SK-N-SH treated with all-trans-retinoic acid at 6 μM for 48 hours (cell line): Measurements from ENCODE around the gene R3HDM2.

Source experiments
- ATAC-seq: fragments of 200-7000 bp; cut with Tn5 transposase; 3 replicates; pipeline ENCODE4 v1.9.1; 2020; ENCODE audit warnings: mild to moderate bottlenecking, moderate library complexity
- CSDC2 ChIP-seq: fragments of 250-450 bp; sonication (Bioruptor Pico); IDR thresholded peaks from 2 replicates; pipeline ENCODE4 v1.5.0; 2020; ENCODE audit warnings: mild to moderate bottlenecking, moderate library complexity
- GLIS3 ChIP-seq: fragments of 250-450 bp; sonication (Bioruptor Pico); IDR thresholded peaks from 2 replicates; pipeline ENCODE4 v1.5.0; 2020; ENCODE audit warnings: mild to moderate bottlenecking, moderate library complexity
- ISL1 ChIP-seq: fragments of 250-450 bp; sonication (Bioruptor Pico); IDR thresholded peaks from 2 replicates; pipeline ENCODE4 v2.1.2; 2022; ENCODE audit warnings: mild to moderate bottlenecking, moderate library complexity
- OSR1 ChIP-seq: fragments of 250-450 bp; sonication (Bioruptor Pico); IDR thresholded peaks from 2 replicates; pipeline ENCODE4 v1.8.0; 2022; ENCODE audit warnings: moderate library complexity, mild to moderate bottlenecking, inconsistent platforms
- PPARA ChIP-seq: fragments of 250-450 bp; sonication (Bioruptor Pico); IDR thresholded peaks from 2 replicates; pipeline ENCODE4 v1.5.0; 2020; ENCODE audit warnings: mild to moderate bottlenecking, borderline replicate concordance
- TOX ChIP-seq: fragments of 250-450 bp; sonication (Bioruptor Pico); IDR thresholded peaks from 2 replicates; pipeline ENCODE4 v1.8.0; 2021; ENCODE audit warnings: mild to moderate bottlenecking, moderate library complexity, borderline replicate concordance
- ZC3H10 ChIP-seq: fragments of 250-450 bp; sonication (Bioruptor Pico); IDR thresholded peaks from 2 replicates; pipeline ENCODE4 v1.5.1; 2021; ENCODE audit warnings: mild to moderate bottlenecking, moderate library complexity
- ZFP3 ChIP-seq: fragments of 250-450 bp; sonication (Bioruptor Pico); IDR thresholded peaks from 2 replicates; pipeline ENCODE4 v1.5.0; 2020; ENCODE audit warnings: mild to moderate bottlenecking, moderate library complexity
- ZFP30 ChIP-seq: fragments of 450-650 bp; formaldehyde crosslinking; IDR thresholded peaks from 2 replicates; pipeline ENCODE4 v1.5.0; 2022; ENCODE audit warnings: mild to moderate bottlenecking, moderate library complexity
- ZNF565 ChIP-seq: fragments of 450-650 bp; formaldehyde crosslinking; conservative IDR thresholded peaks from 2 replicates; pipeline ENCODE4 v1.5.0; 2020; ENCODE audit warnings: low read depth, mild to moderate bottlenecking, moderate library complexity
- TF ChIP-seq, protein P1 (sequence below): fragments of 250-450 bp; sonication (Bioruptor Pico); IDR thresholded peaks from 2 replicates; pipeline ENCODE4 v1.5.1; 2020; ENCODE audit warnings: low read depth, mild to moderate bottlenecking, moderate library complexity
- TF ChIP-seq, protein P2 (sequence below): fragments of 250-450 bp; sonication (Bioruptor Pico); IDR thresholded peaks from 2 replicates; pipeline ENCODE4 v1.5.1; 2021; ENCODE audit warnings: mild to moderate bottlenecking, moderate library complexity
- TF ChIP-seq, protein P3 (sequence below): fragments of 250-450 bp; sonication (Bioruptor Pico); IDR thresholded peaks from 2 replicates; pipeline ENCODE4 v1.5.0; 2020; ENCODE audit warnings: mild to moderate bottlenecking, moderate library complexity
- TF ChIP-seq, protein P4 (sequence below): fragments of 250-450 bp; sonication (Bioruptor Pico); IDR thresholded peaks from 2 replicates; pipeline ENCODE4 v1.8.0; 2021; ENCODE audit warnings: low read depth, mild to moderate bottlenecking, moderate library complexity, borderline replicate concordance

R3HDM2 gene

DNA sequence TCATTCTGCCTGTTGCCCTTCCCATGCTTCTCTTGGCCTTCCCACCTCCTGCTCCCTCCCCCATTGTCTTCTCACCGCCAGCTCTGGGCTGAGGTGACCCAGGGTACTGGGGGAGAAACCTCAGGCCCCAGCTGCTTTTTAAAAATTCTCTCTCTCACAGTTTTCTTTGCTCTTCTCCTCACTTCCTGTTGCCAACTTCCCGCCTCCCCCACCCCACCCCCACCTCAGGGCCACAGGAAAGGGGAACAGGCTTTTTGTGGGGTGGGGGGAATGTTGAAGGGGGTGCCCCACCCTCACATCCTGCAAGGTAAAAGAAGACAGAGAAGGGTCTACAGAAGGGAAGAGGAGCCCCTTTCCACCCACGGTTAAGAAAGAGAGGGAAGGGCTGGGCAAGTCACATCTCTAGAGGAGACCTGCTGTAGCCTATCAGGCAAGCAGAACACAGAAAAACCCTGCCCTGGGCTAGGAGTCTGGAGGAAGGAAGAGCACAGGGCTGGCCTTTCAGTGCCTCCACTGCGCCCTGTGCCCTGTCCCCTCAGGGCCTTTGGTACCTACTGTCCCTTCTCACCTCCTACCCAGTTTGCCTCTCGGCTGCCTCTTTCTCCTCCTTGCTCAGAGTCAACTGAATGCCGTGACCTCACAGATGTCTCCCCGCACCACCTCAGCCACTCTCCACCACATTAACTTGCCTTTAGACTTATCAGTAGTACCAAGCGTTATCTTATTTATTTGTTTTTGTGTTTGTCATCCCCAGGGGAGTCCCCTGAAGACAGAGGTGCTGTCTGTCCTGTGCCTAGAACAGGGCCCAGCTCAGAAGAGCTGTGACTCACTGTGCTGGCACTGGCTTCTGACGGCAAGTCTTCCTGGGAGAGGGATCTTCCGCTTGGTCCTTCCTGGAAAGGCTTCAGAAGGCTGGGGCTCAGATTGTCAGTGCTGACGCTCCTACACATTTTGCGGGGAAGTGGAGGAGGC lies 47.2 kb upstream of the R3HDM2 start:
- ATAC-seq = no peak
- TF ChIP-seq ZFP30 (no peak), OSR1 (CRISPR knock-in tag) (no peak), ISL1 (CRISPR knock-in tag) (no peak), ZNF565 (no peak), GLIS3 (no peak), ZFP3 (CRISPR knock-in tag) (no peak), TOX (no peak)
- TF ChIP-seq, protein P1, sequence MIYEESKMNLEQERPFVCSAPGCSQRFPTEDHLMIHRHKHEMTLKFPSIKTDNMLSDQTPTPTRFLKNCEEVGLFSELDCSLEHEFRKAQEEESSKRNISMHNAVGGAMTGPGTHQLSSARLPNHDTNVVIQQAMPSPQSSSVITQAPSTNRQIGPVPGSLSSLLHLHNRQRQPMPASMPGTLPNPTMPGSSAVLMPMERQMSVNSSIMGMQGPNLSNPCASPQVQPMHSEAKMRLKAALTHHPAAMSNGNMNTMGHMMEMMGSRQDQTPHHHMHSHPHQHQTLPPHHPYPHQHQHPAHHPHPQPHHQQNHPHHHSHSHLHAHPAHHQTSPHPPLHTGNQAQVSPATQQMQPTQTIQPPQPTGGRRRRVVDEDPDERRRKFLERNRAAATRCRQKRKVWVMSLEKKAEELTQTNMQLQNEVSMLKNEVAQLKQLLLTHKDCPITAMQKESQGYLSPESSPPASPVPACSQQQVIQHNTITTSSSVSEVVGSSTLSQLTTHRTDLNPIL (CRISPR knock-in tag) = no peak
- TF ChIP-seq, protein P2, sequence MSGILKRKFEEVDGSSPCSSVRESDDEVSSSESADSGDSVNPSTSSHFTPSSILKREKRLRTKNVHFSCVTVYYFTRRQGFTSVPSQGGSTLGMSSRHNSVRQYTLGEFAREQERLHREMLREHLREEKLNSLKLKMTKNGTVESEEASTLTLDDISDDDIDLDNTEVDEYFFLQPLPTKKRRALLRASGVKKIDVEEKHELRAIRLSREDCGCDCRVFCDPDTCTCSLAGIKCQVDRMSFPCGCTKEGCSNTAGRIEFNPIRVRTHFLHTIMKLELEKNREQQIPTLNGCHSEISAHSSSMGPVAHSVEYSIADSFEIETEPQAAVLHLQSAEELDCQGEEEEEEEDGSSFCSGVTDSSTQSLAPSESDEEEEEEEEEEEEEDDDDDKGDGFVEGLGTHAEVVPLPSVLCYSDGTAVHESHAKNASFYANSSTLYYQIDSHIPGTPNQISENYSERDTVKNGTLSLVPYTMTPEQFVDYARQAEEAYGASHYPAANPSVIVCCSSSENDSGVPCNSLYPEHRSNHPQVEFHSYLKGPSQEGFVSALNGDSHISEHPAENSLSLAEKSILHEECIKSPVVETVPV = no peak
- TF ChIP-seq, protein P3, sequence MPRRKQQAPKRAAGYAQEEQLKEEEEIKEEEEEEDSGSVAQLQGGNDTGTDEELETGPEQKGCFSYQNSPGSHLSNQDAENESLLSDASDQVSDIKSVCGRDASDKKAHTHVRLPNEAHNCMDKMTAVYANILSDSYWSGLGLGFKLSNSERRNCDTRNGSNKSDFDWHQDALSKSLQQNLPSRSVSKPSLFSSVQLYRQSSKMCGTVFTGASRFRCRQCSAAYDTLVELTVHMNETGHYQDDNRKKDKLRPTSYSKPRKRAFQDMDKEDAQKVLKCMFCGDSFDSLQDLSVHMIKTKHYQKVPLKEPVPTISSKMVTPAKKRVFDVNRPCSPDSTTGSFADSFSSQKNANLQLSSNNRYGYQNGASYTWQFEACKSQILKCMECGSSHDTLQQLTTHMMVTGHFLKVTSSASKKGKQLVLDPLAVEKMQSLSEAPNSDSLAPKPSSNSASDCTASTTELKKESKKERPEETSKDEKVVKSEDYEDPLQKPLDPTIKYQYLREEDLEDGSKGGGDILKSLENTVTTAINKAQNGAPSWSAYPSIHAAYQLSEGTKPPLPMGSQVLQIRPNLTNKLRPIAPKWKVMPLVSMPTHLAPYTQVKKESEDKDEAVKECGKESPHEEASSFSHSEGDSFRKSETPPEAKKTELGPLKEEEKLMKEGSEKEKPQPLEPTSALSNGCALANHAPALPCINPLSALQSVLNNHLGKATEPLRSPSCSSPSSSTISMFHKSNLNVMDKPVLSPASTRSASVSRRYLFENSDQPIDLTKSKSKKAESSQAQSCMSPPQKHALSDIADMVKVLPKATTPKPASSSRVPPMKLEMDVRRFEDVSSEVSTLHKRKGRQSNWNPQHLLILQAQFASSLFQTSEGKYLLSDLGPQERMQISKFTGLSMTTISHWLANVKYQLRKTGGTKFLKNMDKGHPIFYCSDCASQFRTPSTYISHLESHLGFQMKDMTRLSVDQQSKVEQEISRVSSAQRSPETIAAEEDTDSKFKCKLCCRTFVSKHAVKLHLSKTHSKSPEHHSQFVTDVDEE (CRISPR knock-in tag) = no peak

DNA sequence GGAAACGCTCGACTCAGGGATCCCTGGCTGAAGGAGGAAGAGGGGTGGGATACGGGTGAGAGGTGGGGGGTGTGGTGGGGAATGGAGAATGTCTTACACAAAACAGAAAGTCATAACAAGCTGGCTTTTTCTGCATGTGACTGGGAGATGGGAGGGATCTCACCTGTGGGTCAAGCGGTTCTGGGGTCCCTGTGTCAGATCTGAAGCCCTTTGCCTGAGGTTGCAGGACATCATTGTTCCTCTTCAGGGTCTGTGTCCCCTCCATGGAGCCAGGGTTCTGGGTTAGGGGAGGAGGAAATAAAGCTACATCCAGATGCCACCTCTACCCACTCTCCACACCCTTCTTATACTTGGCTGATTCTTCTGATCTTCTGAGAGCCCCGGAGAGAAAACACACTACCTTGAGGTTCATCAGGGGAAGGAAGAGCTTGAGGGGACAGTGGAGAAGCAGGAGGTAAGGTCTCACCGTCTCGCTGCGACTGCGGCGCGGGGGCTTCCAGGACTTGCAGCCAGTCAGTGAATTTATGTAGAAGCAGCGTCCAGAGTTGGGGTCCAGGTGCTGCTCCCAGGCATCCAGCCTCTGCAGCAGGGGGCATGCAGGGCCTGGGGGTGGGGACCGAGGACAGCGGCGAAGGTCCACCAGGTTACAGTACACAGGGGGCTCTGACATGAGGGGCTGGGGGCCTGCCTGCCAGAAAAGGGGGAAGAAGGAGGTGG lies 46.3 kb upstream of the R3HDM2 start:
- TF ChIP-seq TOX = no peak
- no peak for TF ChIP-seq ZC3H10 (CRISPR knock-in tag)
- TF ChIP-seq ZFP30 = no peak
- no peak for TF ChIP-seq ZNF565
- ATAC-seq = no peak

DNA sequence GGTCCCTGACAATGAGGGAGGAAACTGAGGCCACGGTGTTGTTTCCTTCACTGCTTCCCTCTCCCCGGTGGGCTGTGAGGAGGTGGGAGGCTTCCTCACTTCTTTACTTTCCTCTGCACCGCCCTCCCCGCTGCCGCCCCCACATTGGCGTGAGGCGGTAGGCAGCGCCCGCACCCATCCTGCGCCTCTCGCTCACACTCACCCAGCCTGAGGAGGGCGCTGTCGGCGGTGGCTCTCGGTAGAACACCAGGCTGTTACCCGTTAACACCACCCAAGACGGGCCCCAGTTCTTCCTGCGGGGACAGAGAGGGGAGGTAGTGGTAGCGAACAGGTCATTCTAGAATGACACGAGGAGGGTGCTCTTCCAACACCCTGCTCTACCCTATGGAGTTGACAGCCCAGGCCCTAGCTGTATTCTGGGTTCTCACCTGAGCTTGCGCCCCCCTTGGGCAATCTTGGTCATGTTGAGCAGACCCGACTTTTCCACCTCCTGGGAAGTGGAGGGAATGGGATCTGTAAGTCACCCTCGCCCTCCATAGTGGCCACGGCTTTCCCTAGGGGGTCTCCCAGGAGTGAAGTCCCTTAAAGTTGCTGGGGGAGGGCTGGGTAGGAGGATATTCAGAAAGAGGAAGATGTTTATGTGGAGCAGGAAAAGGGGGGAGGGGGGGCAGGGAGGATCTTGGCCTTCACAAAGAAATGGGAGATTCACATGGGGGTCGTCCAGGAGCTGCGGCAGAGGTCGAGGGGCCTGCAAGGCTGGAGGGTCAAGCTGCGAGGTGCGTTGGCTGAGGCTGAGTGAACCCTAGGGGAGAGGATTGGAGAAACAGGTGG lies 45.5 kb upstream of the R3HDM2 start:
- TF ChIP-seq, protein P2 = no peak
- TF ChIP-seq, protein P4, sequence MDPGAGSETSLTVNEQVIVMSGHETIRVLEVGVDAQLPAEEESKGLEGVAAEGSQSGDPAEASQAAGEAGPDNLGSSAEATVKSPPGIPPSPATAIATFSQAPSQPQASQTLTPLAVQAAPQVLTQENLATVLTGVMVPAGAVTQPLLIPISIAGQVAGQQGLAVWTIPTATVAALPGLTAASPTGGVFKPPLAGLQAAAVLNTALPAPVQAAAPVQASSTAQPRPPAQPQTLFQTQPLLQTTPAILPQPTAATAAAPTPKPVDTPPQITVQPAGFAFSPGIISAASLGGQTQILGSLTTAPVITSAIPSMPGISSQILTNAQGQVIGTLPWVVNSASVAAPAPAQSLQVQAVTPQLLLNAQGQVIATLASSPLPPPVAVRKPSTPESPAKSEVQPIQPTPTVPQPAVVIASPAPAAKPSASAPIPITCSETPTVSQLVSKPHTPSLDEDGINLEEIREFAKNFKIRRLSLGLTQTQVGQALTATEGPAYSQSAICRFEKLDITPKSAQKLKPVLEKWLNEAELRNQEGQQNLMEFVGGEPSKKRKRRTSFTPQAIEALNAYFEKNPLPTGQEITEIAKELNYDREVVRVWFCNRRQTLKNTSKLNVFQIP = no peak
- ATAC-seq = peak; percentile 4; the same call in 1 of the 3 replicates

DNA sequence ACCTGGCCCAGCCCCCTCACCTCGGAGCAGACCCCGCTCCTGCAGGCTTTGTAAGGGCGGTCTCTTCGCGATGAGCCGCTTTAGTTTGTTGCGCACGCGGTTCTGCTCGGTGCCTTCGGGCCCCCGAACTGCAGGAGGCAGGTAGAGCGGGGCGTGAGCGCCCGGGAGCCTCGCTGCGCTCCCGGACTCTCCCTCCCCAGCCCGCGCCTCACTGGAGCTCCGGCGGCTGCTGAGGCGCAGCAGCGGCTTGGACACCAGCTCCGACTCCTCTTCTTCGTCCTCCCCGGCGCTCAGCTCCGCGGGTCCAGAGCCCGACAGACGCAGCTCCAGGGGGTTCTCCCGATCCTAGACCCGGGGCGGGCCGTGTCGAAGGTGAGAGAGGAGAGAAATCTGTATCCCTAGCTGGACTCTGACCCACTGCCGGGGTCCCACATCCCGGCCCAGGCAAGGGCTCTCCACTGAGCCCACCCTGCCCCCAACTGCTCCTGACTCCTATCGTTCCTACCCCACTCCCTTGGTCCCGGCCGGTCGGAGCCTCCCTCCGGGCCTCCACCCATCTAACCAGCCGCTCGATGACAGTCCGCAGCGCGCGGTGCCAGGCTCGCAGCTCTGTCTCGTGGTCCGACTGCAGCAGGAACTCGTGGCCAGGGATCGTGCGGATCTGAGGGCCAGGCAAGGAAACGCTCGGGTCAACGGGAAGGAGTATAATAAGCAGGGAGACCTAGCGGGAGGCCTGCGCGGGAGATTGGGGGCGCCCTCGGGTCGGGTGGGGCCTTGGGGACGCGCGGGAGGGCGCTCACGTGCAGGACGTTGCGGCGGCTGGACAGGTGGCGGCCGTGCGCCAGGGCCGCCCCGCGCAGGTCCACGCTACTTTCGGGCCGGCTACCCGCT lies 44.7 kb upstream of the R3HDM2 start:
- no peak for TF ChIP-seq PPARA (CRISPR knock-in tag)
- TF ChIP-seq CSDC2 (CRISPR knock-in tag) = no peak
- peak; percentile 68 for ATAC-seq
